Endothelial cell of umbilical vein (primary cell): Measurements from ENCODE around the gene EHMT1. TPM values are rescaled to one million over a fixed set of nuclear protein-coding genes. Genes with fewer than 3 reads are reported as not detected.

ENCODE experiments used
- BruUV-seq: library from RNA; stranded (reverse); fragments of 400-500 nt; replicated peaks from 2 replicates; lab custom pipeline; 2021; lab: Mats Ljungman, UMichigan
- CTCF ChIA-PET: fragments of 300-600, 350-600 bp; sonication (Branson Sonifier 250); formaldehyde crosslinking; loops from one replicate; lab custom pipeline; 2021; ENCODE audit warnings: antibody characterized with exemption, inconsistent platforms; lab: Charles Lee
- POLR2A ChIA-PET: fragments of 300-600, 350-600 bp; sonication (Branson Sonifier 250); formaldehyde crosslinking; loops from one replicate; lab custom pipeline; 2021; ENCODE audit warnings: antibody characterized with exemption, inconsistent platforms; lab: Charles Lee
- DNase-seq: peaks from one replicate; pipeline ENCODE4 v3.0.0-alpha.2; 2011; ENCODE audit warnings: low read depth, low spot score
- FAIRE-seq: peaks from 2 replicates; lab custom pipeline; 2011; peaks lifted over from hg19 to GRCh38; lab: Jason Lieb, UNC
- H2AFZ ChIP-seq: 2 replicates; pipeline ENCODE4 v1.6.0; 2012; ENCODE audit warnings: low read depth, low read length, control low read depth, inconsistent platforms
- H3K27ac ChIP-seq: 2 replicates; pipeline ENCODE4 v1.5.1; 2011; ENCODE audit warnings: low read depth, mild to moderate bottlenecking, control low read depth, low read length, moderate library complexity; ENCODE audit not compliant: insufficient read depth
- H3K27me3 ChIP-seq, 2 experiments: 2 replicates each; pipeline versions ENCODE4 v1.6.0 to v1.6.1; 2011; ENCODE audit warnings: low read length in 2 of 2, mixed read lengths in 1 of 2; ENCODE audit not compliant: control insufficient read depth in 2 of 2, insufficient read depth in 2 of 2
- H3K36me3 ChIP-seq, 2 experiments: 2 replicates in 1 of 2; 3 replicates in 1 of 2; pipeline ENCODE4 v1.5.1; 2011; ENCODE audit warnings: low read length in 2 of 2, mild to moderate bottlenecking in 1 of 2, moderate library complexity in 1 of 2; ENCODE audit not compliant: control insufficient read depth in 2 of 2, insufficient read depth in 2 of 2; ENCODE audit errors: extremely low read depth in 1 of 2
- H3K4me1 ChIP-seq: 3 replicates; pipeline ENCODE4 v1.5.1; 2011; ENCODE audit warnings: mild to moderate bottlenecking, low read length; ENCODE audit not compliant: control insufficient read depth, insufficient read depth; ENCODE audit errors: extremely low read depth
- H3K4me2 ChIP-seq: 2 replicates; pipeline ENCODE4 v1.6.1; 2011; ENCODE audit warnings: low read length, control low read depth, mixed read lengths; ENCODE audit not compliant: insufficient read depth
- H3K4me3 ChIP-seq, 3 experiments: fragments of 200-600 bp in 1 of 3; sonication (generic), shearing (Covaris generic) in 1 of 3; replicated peaks in 1 of 3; 2 replicates each; pipeline ENCODE4 v1.5.1; 2011 to 2016; ENCODE audit warnings: control low read depth in 3 of 3, low read length in 3 of 3, mild to moderate bottlenecking in 2 of 3, inconsistent platforms in 1 of 3, low read depth in 1 of 3, moderate library complexity in 1 of 3; ENCODE audit not compliant: insufficient read depth in 1 of 3
- H3K79me2 ChIP-seq: 2 replicates; pipeline ENCODE4 v1.6.0; 2012; ENCODE audit warnings: low read length, inconsistent platforms; ENCODE audit not compliant: control insufficient read depth, insufficient read depth
- H3K9ac ChIP-seq: replicated peaks from 2 replicates; pipeline ENCODE3; 2011; ENCODE audit warnings: low read length, control low read depth; ENCODE audit not compliant: insufficient read depth; ENCODE audit errors: extremely low read depth
- H3K9me1 ChIP-seq: replicated peaks from 3 replicates; pipeline ENCODE4 v1.6.0; 2011; ENCODE audit warnings: mild to moderate bottlenecking, low read length; ENCODE audit not compliant: control insufficient read depth, insufficient read depth; ENCODE audit errors: extremely low read depth
- H3K9me3 ChIP-seq: replicated peaks from 2 replicates; pipeline ENCODE4 v1.5.1; 2012; ENCODE audit warnings: low read length, inconsistent platforms; ENCODE audit not compliant: control insufficient read depth, insufficient read depth
- H4K20me1 ChIP-seq: replicated peaks from 2 replicates; pipeline ENCODE3; 2011; ENCODE audit warnings: mild to moderate bottlenecking, low read length; ENCODE audit not compliant: control insufficient read depth, insufficient read depth; ENCODE audit errors: extremely low read depth
- EZH2 ChIP-seq: IDR thresholded peaks from 2 replicates; pipeline ENCODE4 v1.6.1; 2012; ENCODE audit warnings: borderline replicate concordance, low read depth, mild to moderate bottlenecking, moderate library complexity, low read length, inconsistent platforms; ENCODE audit not compliant: severe bottlenecking
- FOS ChIP-seq: IDR thresholded peaks from 2 replicates; pipeline ENCODE4 v1.6.1; 2011; ENCODE audit warnings: mild to moderate bottlenecking, low read length, moderate library complexity, borderline replicate concordance; ENCODE audit not compliant: insufficient read depth
- GATA2 ChIP-seq: IDR thresholded peaks from 2 replicates; pipeline ENCODE4 v1.7.0; 2011; ENCODE audit warnings: low read depth, mild to moderate bottlenecking, moderate library complexity, mixed read lengths, low read length; ENCODE audit not compliant: insufficient read length, insufficient read depth
- JUN ChIP-seq: IDR thresholded peaks from 2 replicates; pipeline ENCODE4 v1.6.1; 2011; ENCODE audit warnings: borderline replicate concordance, low read depth; ENCODE audit not compliant: insufficient read length, insufficient read depth
- MYC ChIP-seq: IDR thresholded peaks from one replicate; pipeline ENCODE4 v1.6.1; 2011; ENCODE audit warnings: mild to moderate bottlenecking, low read depth, low read length
- POLR2A ChIP-seq: IDR thresholded peaks from 2 replicates; pipeline ENCODE4 v1.6.1; 2012; ENCODE audit warnings: low read depth, mild to moderate bottlenecking, control low read depth, low read length
- POLR2AphosphoS5 ChIP-seq: IDR thresholded peaks from 2 replicates; pipeline ENCODE4 v1.6.1; 2012; ENCODE audit warnings: low read depth, mild to moderate bottlenecking, control low read depth, low read length, moderate library complexity; ENCODE audit not compliant: insufficient read depth
- dilution Hi-C: fragments of 300-500 bp; cut with MboI; formaldehyde crosslinking; loops from one replicate; pipeline ENCODE4 v1.15.0; 2019; ENCODE audit warnings: low sequenced_read_pairs; ENCODE audit not compliant: extremely low pct_ligation_motif_present
- intact Hi-C: fragments of 100-400 bp; cut with micrococcal nuclease; formaldehyde crosslinking; loops from one replicate; pipeline ENCODE4 v1.10.0; 2022
- polyA plus RNA-seq, 4 experiments: library from polyadenylated mRNA; depleted of rRNA in 3 of 4; stranded (reverse) in 3 of 4; unstranded in 1 of 4; fragments of >200 nt; gene quantifications; 2 replicates each; pipeline versions ENCODE4 v1.2.1 to v1.2.3, GENCODE V29; 2011 to 2012; ENCODE audit warnings: missing spikeins in 1 of 4
- total RNA-seq: library from RNA; stranded (reverse); gene quantifications from 2 replicates; pipeline ENCODE4 v1.2.3, GENCODE V29; 2021
- TF ChIP-seq, protein P1 (sequence below), 2 donors: IDR thresholded peaks; 1 replicate in 1 of 2; 2 replicates in 1 of 2; pipeline ENCODE4 v1.5.1; 2011; ENCODE audit warnings: low read length in 2 of 2, mild to moderate bottlenecking in 2 of 2, moderate library complexity in 2 of 2, control low read depth in 1 of 2, inconsistent platforms in 1 of 2, low read depth in 1 of 2; ENCODE audit not compliant: insufficient read depth in 1 of 2; ENCODE audit errors: extremely low read depth in 1 of 2

The EHMT1 gene
- total and polyA plus RNA-seq, 2 donors (not counting 3 experiments of a cell fraction or from before 2014, with no cell fraction given), result 48.2 to 104 TPM

DNA sequence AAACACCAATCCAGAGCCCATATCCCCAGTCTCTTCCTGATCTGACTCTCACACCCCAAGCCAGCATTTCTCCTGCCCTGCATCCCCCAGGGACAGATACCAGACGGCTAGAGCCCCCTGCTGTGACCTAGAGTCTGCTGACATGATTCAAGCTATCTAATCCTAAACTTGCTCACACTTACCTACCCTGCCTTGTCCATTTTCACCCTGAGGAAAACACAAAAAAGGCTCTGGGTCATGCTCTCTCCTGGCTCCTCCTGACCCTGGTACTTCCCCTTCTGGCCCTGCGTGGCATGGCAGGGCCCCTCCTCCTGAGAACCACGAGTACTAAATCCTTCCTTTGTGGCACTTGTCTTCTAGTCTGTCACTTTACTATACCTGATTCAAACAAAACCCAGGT lies 16.1 kb upstream of the EHMT1 start:
- Histone ChIP-seq H3K4me3 (no peak overlapping the region), H2AFZ (no peak overlapping the region), H3K4me1 (peaks cover 5% of the 10 kb centered on the region), H4K20me1 (no peaks in the 10 kb centered on the region), H3K79me2 (no peaks in the 10 kb centered on the region), H3K4me2 (no peak overlapping the region), H3K9ac (no peak overlapping the region), H3K9me3 (no peaks in the 10 kb centered on the region), H3K27me3 (no peaks in the 10 kb centered on the region), H3K9me1 (no peaks in the 10 kb centered on the region), H3K27ac (no peak overlapping the region), H3K36me3 (no peaks in the 10 kb centered on the region)
- dilution Hi-C loops (no loop called here), intact Hi-C loops (no loop called here)
- DNase-seq, result no peak
- TF ChIP-seq POLR2AphosphoS5, result no peak
- TF ChIP-seq, protein P1, sequence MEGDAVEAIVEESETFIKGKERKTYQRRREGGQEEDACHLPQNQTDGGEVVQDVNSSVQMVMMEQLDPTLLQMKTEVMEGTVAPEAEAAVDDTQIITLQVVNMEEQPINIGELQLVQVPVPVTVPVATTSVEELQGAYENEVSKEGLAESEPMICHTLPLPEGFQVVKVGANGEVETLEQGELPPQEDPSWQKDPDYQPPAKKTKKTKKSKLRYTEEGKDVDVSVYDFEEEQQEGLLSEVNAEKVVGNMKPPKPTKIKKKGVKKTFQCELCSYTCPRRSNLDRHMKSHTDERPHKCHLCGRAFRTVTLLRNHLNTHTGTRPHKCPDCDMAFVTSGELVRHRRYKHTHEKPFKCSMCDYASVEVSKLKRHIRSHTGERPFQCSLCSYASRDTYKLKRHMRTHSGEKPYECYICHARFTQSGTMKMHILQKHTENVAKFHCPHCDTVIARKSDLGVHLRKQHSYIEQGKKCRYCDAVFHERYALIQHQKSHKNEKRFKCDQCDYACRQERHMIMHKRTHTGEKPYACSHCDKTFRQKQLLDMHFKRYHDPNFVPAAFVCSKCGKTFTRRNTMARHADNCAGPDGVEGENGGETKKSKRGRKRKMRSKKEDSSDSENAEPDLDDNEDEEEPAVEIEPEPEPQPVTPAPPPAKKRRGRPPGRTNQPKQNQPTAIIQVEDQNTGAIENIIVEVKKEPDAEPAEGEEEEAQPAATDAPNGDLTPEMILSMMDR (IDR thresholded peaks at IDR 0.05; ENCODE audit: extremely low read depth in 1 of 2, insufficient read depth in 1 of 2, low read depth in 1 of 2, low read length in 2 of 2), result no peak
- no peak for TF ChIP-seq JUN
- no peak for TF ChIP-seq FOS
- no peak for TF ChIP-seq MYC
- no peak for TF ChIP-seq EZH2
- no peak for TF ChIP-seq POLR2A
- no peak for TF ChIP-seq GATA2
- ChIA-PET CTCF (interaction anchor here (0.9 to 1.3 kb wide), 2 partner anchors 11 to 21 kb away, joined by 3 to 5 read pairs; no protein-coding TSS in a partner anchor), POLR2A (interaction anchor here (1.2 kb wide), 1 partner anchor 24 kb away, joined by 3 read pairs; the partner anchor contains the start of gene DPH7)
- BruUV-seq, result no TSS peak
- no peak for FAIRE-seq
